Cardiac muscle cell (in vitro differentiated cells and primary cell): ENCODE results near the gene PTPRT. TPM values are rescaled to one million over a fixed set of nuclear protein-coding genes. Genes with fewer than 3 reads are reported as not detected.

Source experiments
- DNase-seq, 2 donors: peaks; one replicate each; pipeline versions ENCODE4 v3.0.0 to v3.0.0-alpha.2; 2010 to 2017; ENCODE audit warnings: low read depth in 1 of 2, low spot score in 1 of 2
- H3K27ac ChIP-seq: fragments of 200-600 bp; sonication (generic); 2 replicates; pipeline ENCODE4 v1.5.1; 2016
- H3K27me3 ChIP-seq: fragments of 200-600 bp; sonication (generic); 2 replicates; pipeline ENCODE4 v1.6.0; 2016; ENCODE audit warnings: control low read depth
- H3K36me3 ChIP-seq: fragments of 200-600 bp; sonication (generic); 2 replicates; pipeline ENCODE4 v1.5.1; 2016; ENCODE audit warnings: control low read depth
- H3K4me1 ChIP-seq: fragments of 200-600 bp; sonication (generic); 2 replicates; pipeline ENCODE4 v1.8.1; 2017; ENCODE audit warnings: low read depth, mild to moderate bottlenecking, mixed run types
- H3K4me3 ChIP-seq: fragments of 200-600 bp; sonication (generic); 2 replicates; pipeline ENCODE4 v1.5.1; 2016; ENCODE audit warnings: mild to moderate bottlenecking
- H3K9me3 ChIP-seq: fragments of 200-600 bp; sonication (generic); 2 replicates; pipeline ENCODE4 v1.5.1; 2017; ENCODE audit warnings: low read depth, mild to moderate bottlenecking, control low read depth
- CTCF ChIP-seq: IDR thresholded peaks from 2 replicates; pipeline ENCODE4 v1.5.1; 2012; ENCODE audit warnings: low read depth, mild to moderate bottlenecking, low read length
- polyA plus RNA-seq: library from polyadenylated mRNA; unstranded; fragments of >200 nt; fragmentation: Nextera tagmentation; extraction: Ambion mirVana; gene quantifications from 2 replicates; pipeline ENCODE4 v1.2.1, GENCODE V29; 2016
- total RNA-seq: library from RNA; depleted of rRNA; stranded (reverse); fragments of >200 nt; gene quantifications from 2 replicates; pipeline ENCODE4 v1.2.3, GENCODE V29; 2016

Gene PTPRT
- total and polyA plus RNA-seq, 2 experiments from 2014 or later: 0.30 to 1.4 TPM

GRCh38 chr20:42472198-42472597 lies 717.5 kb downstream of the PTPRT start:
- no peak for TF ChIP-seq CTCF
- Histone ChIP-seq H3K36me3 (no peaks in the 10 kb centered on the region), H3K27me3 (no peaks in the 10 kb centered on the region), H3K4me1 (no peaks in the 10 kb centered on the region), H3K27ac (no peak overlapping the region), H3K4me3 (no peak overlapping the region), H3K9me3 (no peaks in the 10 kb centered on the region)
- DNase-seq: no peak

- no peaks in the 10 kb centered on the region for H3K36me3 ChIP-seq
- H3K27me3 ChIP-seq: no peaks in the 10 kb centered on the region
- no peak for TF ChIP-seq CTCF
- H3K4me1 ChIP-seq: no peaks in the 10 kb centered on the region
- DNase-seq: no peak
- H3K9me3 ChIP-seq: no peaks in the 10 kb centered on the region
- H3K27ac ChIP-seq: no peak overlapping the region
- H3K4me3 ChIP-seq: no peak overlapping the region
These were observed 727.6 kb downstream of the PTPRT start for GRCh38 chr20:42461965-42462593.

GRCh38 chr20:42461291-42461690 lies 728.4 kb downstream of the PTPRT start:
- DNase-seq: no peak
- Histone ChIP-seq H3K4me3 (no peak overlapping the region), H3K27me3 (no peaks in the 10 kb centered on the region), H3K4me1 (no peaks in the 10 kb centered on the region), H3K9me3 (no peaks in the 10 kb centered on the region), H3K36me3 (no peaks in the 10 kb centered on the region), H3K27ac (no peak overlapping the region)
- no peak for TF ChIP-seq CTCF

GRCh38 chr20:42447270-42447669 lies 742.4 kb downstream of the PTPRT start:
- no peak for TF ChIP-seq CTCF
- no peaks in the 10 kb centered on the region for H3K36me3 ChIP-seq
- H3K27me3 ChIP-seq: no peaks in the 10 kb centered on the region
- H3K4me1 ChIP-seq: no peaks in the 10 kb centered on the region
- no peak overlapping the region for H3K4me3 ChIP-seq
- DNase-seq: peak in 1 of 2 donors; percentile 17
- no peaks in the 10 kb centered on the region for H3K9me3 ChIP-seq
- no peak overlapping the region for H3K27ac ChIP-seq

- Histone ChIP-seq H3K4me1 (no peaks in the 10 kb centered on the region), H3K36me3 (no peaks in the 10 kb centered on the region), H3K27me3 (no peaks in the 10 kb centered on the region), H3K9me3 (no peaks in the 10 kb centered on the region), H3K27ac (no peak overlapping the region), H3K4me3 (no peak overlapping the region)
- no peak for DNase-seq
- no peak for TF ChIP-seq CTCF
These were observed 744.9 kb downstream of the PTPRT start for GRCh38 chr20:42444799-42445198.

- Histone ChIP-seq H3K36me3 (no peaks in the 10 kb centered on the region), H3K4me1 (no peaks in the 10 kb centered on the region), H3K4me3 (no peak overlapping the region), H3K27ac (no peak overlapping the region), H3K9me3 (no peaks in the 10 kb centered on the region), H3K27me3 (no peaks in the 10 kb centered on the region)
- no peak for DNase-seq
- no peak for TF ChIP-seq CTCF
These were observed 746.5 kb downstream of the PTPRT start for GRCh38 chr20:42443200-42443599.
